ENCODE data around the gene RNF113A. TPM values are rescaled to one million over a fixed set of nuclear protein-coding genes. Genes with fewer than 3 reads are reported as not detected.

The RNF113A gene
- 10 to 100 TPM; 29.6 to 45.9 (median 34.7) TPM for total RNA-seq
- 45.5 TPM for total RNA-seq (2013)

DNA sequence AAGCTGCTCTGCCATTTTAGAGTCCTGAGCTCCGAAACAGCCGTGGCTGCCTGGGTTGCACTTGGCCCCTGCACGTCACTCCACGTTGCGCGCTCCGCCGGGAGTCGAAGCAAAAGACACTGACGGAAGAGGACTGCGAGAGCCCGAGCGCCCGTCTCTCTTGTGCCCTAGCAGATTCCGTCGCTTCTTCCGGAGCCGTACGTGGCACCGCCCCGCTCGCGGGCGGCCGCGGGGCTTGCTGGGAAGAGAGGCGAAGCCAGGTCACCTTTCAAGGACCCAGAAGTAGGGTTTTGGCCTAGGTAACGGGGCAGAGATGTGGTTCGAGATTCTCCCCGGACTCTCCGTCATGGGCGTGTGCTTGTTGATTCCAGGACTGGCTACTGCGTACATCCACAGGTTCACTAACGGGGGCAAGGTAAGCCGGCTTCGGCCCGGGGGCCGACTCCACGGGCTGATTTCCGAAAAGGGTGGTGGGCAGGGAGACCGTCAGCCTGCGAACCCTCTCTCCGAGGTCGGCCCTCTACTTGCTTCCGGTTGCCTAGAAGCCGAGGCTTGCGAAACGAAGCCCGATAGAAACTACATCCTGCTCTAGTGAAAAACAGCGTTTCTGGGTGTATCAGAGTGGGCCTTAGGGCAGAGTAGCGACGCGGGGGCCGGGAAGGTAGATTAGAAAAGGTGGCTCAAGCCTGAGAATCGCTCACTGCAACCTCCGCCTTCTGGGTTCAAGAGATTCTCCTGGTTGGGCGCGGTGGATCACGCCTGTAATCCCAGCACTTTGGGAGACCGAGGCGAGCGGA lies at the start of gene RNF113A, which contains the start of gene NDUFA1:
TSS of gene RNF113A (minus strand) at position 135 of the 797 bp plus-strand sequence. CDS start at position 15, 120 bp downstream.
TSS of gene NDUFA1 (plus strand) at position 234 of the 797 bp plus-strand sequence. CDS start at position 314, 80 bp downstream.
- Mint-ChIP-seq H3K36me3 (no peaks in the 10 kb centered on the region), H3K27me3 (ENCODE audit: low read depth in 2 of 2) (no peaks in the 10 kb centered on the region), H3K27ac (peak within 1 kb of the TSS; percentile 97 to 99), H3K4me1 (peaks cover 19 to 25% of the 10 kb centered on the region in 2 donors), H3K4me3 (peak within 1 kb of the TSS; percentile 97), H3K9me3 (no peaks in the 10 kb centered on the region)
- under 1% methylated on average over 60 of the region's 62 CpGs for WGBS (ENCODE audit: insufficient coverage)
- Histone ChIP-seq H3K36me3 (ENCODE audit: control insufficient read depth, insufficient read depth, low read length) (peaks cover 4% of the 10 kb centered on the region), H3K4me1 (ENCODE audit: control insufficient read depth, insufficient read depth, low read length) (peaks cover 13% of the 10 kb centered on the region), H3K27me3 (ENCODE audit: control insufficient read depth, insufficient read depth, low read length) (no peaks in the 10 kb centered on the region), H3K4me3 (ENCODE audit: low read length) (peak within 1 kb of the TSS; percentile 65), H3K9me3 (ENCODE audit: control insufficient read depth, insufficient read depth, low read length) (no peaks in the 10 kb centered on the region), H3K27ac (ENCODE audit: low read length) (peak within 1 kb of the TSS; percentile 97)
- DNase-seq = peak; percentile 78 to 93
- TF ChIP-seq, protein P1, sequence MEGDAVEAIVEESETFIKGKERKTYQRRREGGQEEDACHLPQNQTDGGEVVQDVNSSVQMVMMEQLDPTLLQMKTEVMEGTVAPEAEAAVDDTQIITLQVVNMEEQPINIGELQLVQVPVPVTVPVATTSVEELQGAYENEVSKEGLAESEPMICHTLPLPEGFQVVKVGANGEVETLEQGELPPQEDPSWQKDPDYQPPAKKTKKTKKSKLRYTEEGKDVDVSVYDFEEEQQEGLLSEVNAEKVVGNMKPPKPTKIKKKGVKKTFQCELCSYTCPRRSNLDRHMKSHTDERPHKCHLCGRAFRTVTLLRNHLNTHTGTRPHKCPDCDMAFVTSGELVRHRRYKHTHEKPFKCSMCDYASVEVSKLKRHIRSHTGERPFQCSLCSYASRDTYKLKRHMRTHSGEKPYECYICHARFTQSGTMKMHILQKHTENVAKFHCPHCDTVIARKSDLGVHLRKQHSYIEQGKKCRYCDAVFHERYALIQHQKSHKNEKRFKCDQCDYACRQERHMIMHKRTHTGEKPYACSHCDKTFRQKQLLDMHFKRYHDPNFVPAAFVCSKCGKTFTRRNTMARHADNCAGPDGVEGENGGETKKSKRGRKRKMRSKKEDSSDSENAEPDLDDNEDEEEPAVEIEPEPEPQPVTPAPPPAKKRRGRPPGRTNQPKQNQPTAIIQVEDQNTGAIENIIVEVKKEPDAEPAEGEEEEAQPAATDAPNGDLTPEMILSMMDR (IDR thresholded peaks at IDR 0.05) = no peak
- intact Hi-C loops (cut with micrococcal nuclease) = loop anchor here (1.0 to 5.0 kb wide), 3 partner anchors 18 to 404 kb away; partner anchors contain the start of genes RPL39 and SLC25A5
- peak; percentile 86 to 96 (median 91) for ATAC-seq

DNA sequence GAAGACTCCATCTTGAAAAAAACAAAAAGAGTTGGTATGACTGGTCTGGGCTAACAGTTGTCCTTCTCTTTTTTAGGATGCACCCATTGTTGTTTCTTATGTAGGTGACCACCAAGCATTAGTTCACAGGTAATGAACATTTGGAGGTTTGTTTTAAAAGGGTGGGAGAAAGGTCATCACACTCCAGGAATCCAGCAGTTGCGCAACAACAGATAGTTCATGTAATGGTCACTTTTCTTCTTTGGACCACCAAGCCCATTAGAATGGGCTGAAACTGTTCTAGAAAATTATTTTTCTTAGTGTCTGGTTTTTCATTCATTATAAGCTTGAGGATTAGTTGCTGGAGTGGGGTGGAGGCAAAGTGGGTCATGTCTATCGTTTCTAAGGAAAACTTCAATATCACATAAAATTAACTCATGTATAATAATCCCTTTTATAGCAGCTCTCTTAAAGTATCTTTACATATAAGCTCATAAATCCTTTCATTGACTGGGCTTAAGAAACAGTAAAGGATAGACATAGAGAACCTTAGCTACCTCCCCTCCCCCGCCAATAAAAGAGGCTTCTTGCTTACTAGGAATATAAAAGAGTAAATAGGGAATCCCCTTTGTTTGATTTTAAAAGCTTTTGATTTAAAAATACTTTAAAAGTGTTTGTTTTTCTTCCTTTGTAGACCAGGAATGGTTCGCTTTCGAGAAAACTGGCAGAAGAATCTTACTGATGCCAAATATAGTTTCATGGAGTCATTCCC lies 48.5 kb upstream of the RNF113A start:
- TF ChIP-seq, protein P1 (IDR thresholded peaks at IDR 0.05) = no peak
- Mint-ChIP-seq H3K4me3 (no peak overlapping the region), H3K36me3 (no peaks in the 10 kb centered on the region), H3K27me3 (ENCODE audit: low read depth in 2 of 2) (no peaks in the 10 kb centered on the region), H3K9me3 (no peaks in the 10 kb centered on the region), H3K4me1 (no peaks in the 10 kb centered on the region), H3K27ac (no peak overlapping the region)
- no peaks in the 10 kb centered on the region for H3K36me3 ChIP-seq (ENCODE audit: control insufficient read depth, insufficient read depth, low read length)
- 96% methylated on average over 3 of the region's 5 CpGs for WGBS (ENCODE audit: insufficient coverage)
- no peak overlapping the region for H3K27ac ChIP-seq (ENCODE audit: low read length)
- DNase-seq (no peak), ATAC-seq (no peak)
- no peaks in the 10 kb centered on the region for H3K27me3 ChIP-seq (ENCODE audit: control insufficient read depth, insufficient read depth, low read length)
- intact Hi-C loops (cut with micrococcal nuclease) = no loop called here
- H3K4me3 ChIP-seq (ENCODE audit: low read length) = no peak overlapping the region
- H3K9me3 ChIP-seq (ENCODE audit: control insufficient read depth, insufficient read depth, low read length) = no peaks in the 10 kb centered on the region
- H3K4me1 ChIP-seq (ENCODE audit: control insufficient read depth, insufficient read depth, low read length) = no peaks in the 10 kb centered on the region

DNA sequence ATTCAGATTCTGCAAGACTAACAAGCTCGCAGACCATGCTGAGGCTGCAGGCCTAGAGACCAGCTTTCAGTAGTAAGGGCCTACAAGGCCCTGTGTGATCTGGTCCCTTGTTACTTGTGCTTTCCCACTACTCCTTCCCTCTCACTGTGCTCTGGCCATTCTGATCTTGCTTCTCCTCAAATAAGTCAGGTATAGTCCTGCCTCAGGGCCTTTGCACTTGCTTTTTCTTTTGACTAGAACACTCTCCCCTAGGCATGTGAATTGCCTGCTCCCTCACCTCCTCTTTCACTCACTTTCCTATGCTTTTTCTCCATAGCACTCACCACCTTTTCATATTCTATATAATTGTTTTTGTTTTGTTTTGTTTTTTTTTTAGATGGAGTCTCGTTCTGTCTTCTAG lies 46.3 kb upstream of the RNF113A start:
- H3K9me3 ChIP-seq (ENCODE audit: control insufficient read depth, insufficient read depth, low read length) = no peaks in the 10 kb centered on the region
- no peaks in the 10 kb centered on the region for H3K27me3 ChIP-seq (ENCODE audit: control insufficient read depth, insufficient read depth, low read length)
- H3K36me3 ChIP-seq (ENCODE audit: control insufficient read depth, insufficient read depth, low read length) = no peaks in the 10 kb centered on the region
- Mint-ChIP-seq H3K9me3 (no peaks in the 10 kb centered on the region), H3K4me3 (no peak overlapping the region), H3K4me1 (no peaks in the 10 kb centered on the region), H3K36me3 (no peaks in the 10 kb centered on the region), H3K27ac (no peak overlapping the region), H3K27me3 (ENCODE audit: low read depth in 2 of 2) (no peaks in the 10 kb centered on the region)
- intact Hi-C loops (cut with micrococcal nuclease) = no loop called here
- 100% methylated on average over 2 of the region's 2 CpGs for WGBS (ENCODE audit: insufficient coverage)
- TF ChIP-seq, protein P1 (IDR thresholded peaks at IDR 0.05) = no peak
- H3K27ac ChIP-seq (ENCODE audit: low read length) = no peak overlapping the region
- no peak for ATAC-seq
- H3K4me3 ChIP-seq (ENCODE audit: low read length) = no peak overlapping the region
- H3K4me1 ChIP-seq (ENCODE audit: control insufficient read depth, insufficient read depth, low read length) = no peaks in the 10 kb centered on the region
- DNase-seq = no peak

Measured in natural killer cell (primary cell).